ENCODE data around the gene NRCAM. TPM values are rescaled to one million over a fixed set of nuclear protein-coding genes. Genes with fewer than 3 reads are reported as not detected.

The NRCAM gene
- total and polyA plus RNA-seq, 10 of the 15 experiments (the other 5 are each of a cell fraction or from before 2014, with no cell fraction given): 0.30 to 2.0 (median 1.0) TPM

DNA sequence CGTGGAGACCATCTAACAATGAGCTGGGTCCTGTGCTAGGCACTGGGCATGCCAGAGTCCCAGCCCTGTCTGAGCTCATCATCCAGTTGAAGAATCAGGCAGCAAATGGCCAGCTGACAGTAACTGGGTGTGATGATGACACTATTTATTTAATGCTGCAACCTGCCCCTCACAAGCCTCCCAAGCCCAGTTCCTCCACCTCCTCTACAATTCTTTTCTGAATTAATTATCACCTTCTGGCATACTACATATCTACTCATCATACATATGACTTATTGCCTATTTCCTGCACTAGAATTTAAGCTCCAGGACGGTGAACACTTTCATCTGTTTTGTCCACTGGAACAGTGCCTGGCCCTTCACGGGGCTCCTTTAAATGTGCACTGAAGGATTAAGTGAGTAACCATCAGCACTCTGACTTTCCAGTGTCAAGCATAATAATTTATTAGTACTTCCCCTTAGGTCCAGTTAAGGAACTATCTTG is 229.4 kb downstream of the NRCAM start:
- no peaks in the 10 kb centered on the region for H3K4me1 ChIP-seq (ENCODE audit: control insufficient read depth, insufficient read depth, low read length)
- FAIRE-seq: no peak
- H3K79me2 ChIP-seq (ENCODE audit: control insufficient read depth, insufficient read depth, low read length): no peaks in the 10 kb centered on the region
- TF ChIP-seq CHD4 (IDR thresholded peaks at IDR 0.05): no peak
- TF ChIP-seq ATF3 (IDR thresholded peaks at IDR 0.05; ENCODE audit: borderline replicate concordance, extremely low read depth, low read depth, low read length): no peak
- TF ChIP-seq ATF2 (IDR thresholded peaks at IDR 0.05; ENCODE audit: low read length): no peak
- TF ChIP-seq NFYB (IDR thresholded peaks at IDR 0.05; ENCODE audit: insufficient read depth, low read depth, low read length): no peak
- no peak for TF ChIP-seq ZNF207 (IDR thresholded peaks at IDR 0.05; ENCODE audit: borderline replicate concordance)
- TF ChIP-seq MEF2A (IDR thresholded peaks at IDR 0.05; ENCODE audit: insufficient read depth, low read depth, low read length): no peak
- TF ChIP-seq NRF1 (conservative IDR thresholded peaks at IDR 0.05; ENCODE audit: low read depth, low read length): no peak
- no peak for TF ChIP-seq SREBF2 (IDR thresholded peaks at IDR 0.05; ENCODE audit: low read length)
- no peak for TF ChIP-seq YY1 (IDR thresholded peaks at IDR 0.05; ENCODE audit: low read depth, low read length)
- no peak for TF ChIP-seq PAX5 (IDR thresholded peaks at IDR 0.05; ENCODE audit: borderline replicate concordance, low read depth, low read length)
- TF ChIP-seq HDAC2 (IDR thresholded peaks at IDR 0.05): no peak
- no peak for TF ChIP-seq POLR2AphosphoS5 (IDR thresholded peaks at IDR 0.05; ENCODE audit: low read length)
- H3K4me3 ChIP-seq: no peak overlapping the region
- ChIA-PET RAD21 (ENCODE audit: unreplicated experiment) (interaction anchor here (0.6 to 2.6 kb wide), 2 partner anchors 9 to 270 kb away, joined by 4 to 8 read pairs; no protein-coding TSS in a partner anchor), POLR2A (no interaction called here), CTCF (interaction anchor here (0.9 to 1.5 kb wide), 4 partner anchors 8 to 26 kb away, joined by 3 to 5 read pairs (median 4); no protein-coding TSS in a partner anchor), SMC1A (ENCODE audit: uncharacterized antibody, unreplicated experiment) (interaction anchor here (0.8 to 1.9 kb wide), 7 partner anchors 9 to 80 kb away, joined by 3 to 5 read pairs (median 3); no protein-coding TSS in a partner anchor)
- no peaks in the 10 kb centered on the region for H3K36me3 ChIP-seq (ENCODE audit: control insufficient read depth in 2 of 2, insufficient read depth in 2 of 2, low read length in 1 of 2)
- intact Hi-C loops (cut with micrococcal nuclease; ENCODE audit: unreplicated experiment) (no loop called here), in situ Hi-C loops (cut with MboI) (no loop called here)
- no peak for DNase-seq (ENCODE audit: low read depth, low spot score)
- H3K27ac ChIP-seq (ENCODE audit: control insufficient read depth, insufficient read depth): no peak overlapping the region
- BruUV-seq (replicated peaks): no TSS peak
- 25% methylated on average over 3 of the region's 3 CpGs for WGBS (ENCODE audit: insufficient coverage, insufficient replicate concordance, low lambda C conversion rate, missing lambda C conversion rate)
- H2AFZ ChIP-seq (ENCODE audit: control insufficient read depth, low read depth, low read length): no peak overlapping the region
- ATAC-seq: no peak
- H3K4me2 ChIP-seq (ENCODE audit: control insufficient read depth, insufficient read depth): no peak overlapping the region
- H3K27me3 ChIP-seq (replicated peaks in 1 of 2; ENCODE audit: control insufficient read depth in 2 of 2, insufficient read depth in 2 of 2, low read length in 1 of 2): no peaks in the 10 kb centered on the region
- H4K20me1 ChIP-seq (ENCODE audit: control insufficient read depth, insufficient read depth): no peaks in the 10 kb centered on the region
- H3K9me3 ChIP-seq (replicated peaks; ENCODE audit: control insufficient read depth, insufficient read depth, low read length): no peaks in the 10 kb centered on the region; the same call in 2 of the 3 replicates
- no peak overlapping the region for H3K9ac ChIP-seq (ENCODE audit: control insufficient read depth, insufficient read depth, low read length)
